ENCODE results near the gene LRFN3.

Gene LRFN3

DNA sequence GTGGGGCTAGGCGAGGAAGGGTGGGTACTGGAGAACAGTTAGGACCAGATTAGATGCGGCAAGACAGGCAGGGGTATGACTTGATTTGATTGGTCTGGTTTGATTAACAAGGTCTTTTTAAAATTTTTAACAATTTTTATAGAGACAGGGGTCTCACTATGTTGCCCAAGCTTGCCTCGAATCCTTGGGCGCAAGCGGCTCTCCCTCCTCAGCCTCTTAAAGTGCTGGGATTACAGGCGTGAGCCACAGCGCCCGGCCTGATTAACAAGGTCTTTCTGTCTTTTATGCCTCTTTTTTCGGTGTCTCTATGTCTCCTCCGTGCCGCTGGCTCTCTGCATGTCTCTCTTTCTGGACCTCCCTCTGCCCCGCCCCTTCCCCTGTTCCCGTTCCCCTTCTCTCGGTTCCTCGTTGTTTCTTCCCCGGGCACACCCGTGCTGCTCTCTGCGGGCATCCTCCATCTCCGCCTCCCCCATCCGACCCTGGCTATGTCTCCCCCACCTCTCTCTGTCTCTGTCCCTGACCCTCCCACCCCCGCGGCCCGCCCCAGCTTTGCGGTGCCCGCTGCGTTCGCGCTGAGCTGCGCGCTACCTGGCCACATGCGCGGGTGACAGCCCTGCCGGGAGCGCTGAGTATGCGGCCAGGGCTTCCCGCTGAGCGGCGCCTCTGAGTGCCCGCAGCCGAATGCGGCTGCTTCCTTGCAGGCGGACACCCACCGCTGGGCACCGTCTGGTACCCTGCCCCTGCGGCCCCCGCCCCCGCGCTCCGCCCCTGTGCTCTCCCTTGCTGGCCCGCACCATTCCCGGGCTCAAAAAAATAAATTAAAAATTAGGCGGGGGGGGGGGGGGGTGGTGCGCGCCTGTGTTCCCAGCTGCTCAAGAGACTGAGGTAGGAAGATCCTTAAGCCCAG is 50.7 kb downstream of the LRFN3 start:
- no peak overlapping the region for H3K27ac ChIP-seq
- peak overlapping the region; percentile 19 to 25 for H3K4me3 ChIP-seq
- DNase-seq, result peak in 1 of 2 donors; percentile 55
- TF ChIP-seq, protein P1, sequence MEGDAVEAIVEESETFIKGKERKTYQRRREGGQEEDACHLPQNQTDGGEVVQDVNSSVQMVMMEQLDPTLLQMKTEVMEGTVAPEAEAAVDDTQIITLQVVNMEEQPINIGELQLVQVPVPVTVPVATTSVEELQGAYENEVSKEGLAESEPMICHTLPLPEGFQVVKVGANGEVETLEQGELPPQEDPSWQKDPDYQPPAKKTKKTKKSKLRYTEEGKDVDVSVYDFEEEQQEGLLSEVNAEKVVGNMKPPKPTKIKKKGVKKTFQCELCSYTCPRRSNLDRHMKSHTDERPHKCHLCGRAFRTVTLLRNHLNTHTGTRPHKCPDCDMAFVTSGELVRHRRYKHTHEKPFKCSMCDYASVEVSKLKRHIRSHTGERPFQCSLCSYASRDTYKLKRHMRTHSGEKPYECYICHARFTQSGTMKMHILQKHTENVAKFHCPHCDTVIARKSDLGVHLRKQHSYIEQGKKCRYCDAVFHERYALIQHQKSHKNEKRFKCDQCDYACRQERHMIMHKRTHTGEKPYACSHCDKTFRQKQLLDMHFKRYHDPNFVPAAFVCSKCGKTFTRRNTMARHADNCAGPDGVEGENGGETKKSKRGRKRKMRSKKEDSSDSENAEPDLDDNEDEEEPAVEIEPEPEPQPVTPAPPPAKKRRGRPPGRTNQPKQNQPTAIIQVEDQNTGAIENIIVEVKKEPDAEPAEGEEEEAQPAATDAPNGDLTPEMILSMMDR (IDR thresholded peaks at IDR 0.05), result no peak
- peaks cover 0 to 66% of the 10 kb centered on the region in 2 donors for H3K27me3 ChIP-seq
- H3K4me1 ChIP-seq, result peaks cover 0 to 10% (median 4%) of the 10 kb centered on the region in 4 donors
- H3K36me3 ChIP-seq, result no peaks in the 10 kb centered on the region
- H3K9me3 ChIP-seq, result no peaks in the 10 kb centered on the region
- intact Hi-C loops (cut with DNase I; ENCODE audit: low total_unique reads), result no loop called here

DNA sequence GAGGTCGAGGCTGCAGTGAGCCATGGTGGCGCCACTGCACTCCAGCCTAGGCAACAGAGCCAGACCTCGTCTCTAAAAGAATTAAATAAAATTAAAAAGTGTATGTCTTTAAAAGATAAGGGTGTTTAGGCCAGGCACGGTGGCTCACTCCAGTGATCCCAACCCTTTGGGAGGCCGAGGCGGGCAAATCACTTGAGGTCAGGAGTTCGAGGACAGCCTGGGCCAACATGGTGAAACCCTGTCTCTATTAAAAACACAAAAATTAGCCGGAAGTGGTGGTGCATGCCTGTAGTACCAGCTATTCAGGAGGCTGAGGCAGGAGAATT is 51.4 kb downstream of the LRFN3 start:
- peaks cover 0 to 63% of the 10 kb centered on the region in 2 donors for H3K27me3 ChIP-seq
- intact Hi-C loops (cut with DNase I; ENCODE audit: low total_unique reads), result no loop called here
- no peak overlapping the region for H3K27ac ChIP-seq
- peaks cover 0 to 10% (median 4%) of the 10 kb centered on the region in 4 donors for H3K4me1 ChIP-seq
- DNase-seq, result no peak
- no peaks in the 10 kb centered on the region for H3K9me3 ChIP-seq
- H3K36me3 ChIP-seq, result no peaks in the 10 kb centered on the region
- TF ChIP-seq, protein P1 (IDR thresholded peaks at IDR 0.05), result no peak
- H3K4me3 ChIP-seq, result no peak overlapping the region

- no peaks in the 10 kb centered on the region for H3K36me3 ChIP-seq
- peaks cover 0 to 11% (median 5%) of the 10 kb centered on the region in 4 donors for H3K4me1 ChIP-seq
- TF ChIP-seq, protein P1 (IDR thresholded peaks at IDR 0.05), result no peak
- intact Hi-C loops (cut with DNase I; ENCODE audit: low total_unique reads), result no loop called here
- peaks cover 0 to 53% of the 10 kb centered on the region in 2 donors for H3K27me3 ChIP-seq
- no peak for DNase-seq
- H3K27ac ChIP-seq, result no peak overlapping the region
- no peak overlapping the region for H3K4me3 ChIP-seq
- no peaks in the 10 kb centered on the region for H3K9me3 ChIP-seq
Measured at GRCh38 chr19:35988824-35989223, 52.6 kb downstream of the LRFN3 start.

DNA sequence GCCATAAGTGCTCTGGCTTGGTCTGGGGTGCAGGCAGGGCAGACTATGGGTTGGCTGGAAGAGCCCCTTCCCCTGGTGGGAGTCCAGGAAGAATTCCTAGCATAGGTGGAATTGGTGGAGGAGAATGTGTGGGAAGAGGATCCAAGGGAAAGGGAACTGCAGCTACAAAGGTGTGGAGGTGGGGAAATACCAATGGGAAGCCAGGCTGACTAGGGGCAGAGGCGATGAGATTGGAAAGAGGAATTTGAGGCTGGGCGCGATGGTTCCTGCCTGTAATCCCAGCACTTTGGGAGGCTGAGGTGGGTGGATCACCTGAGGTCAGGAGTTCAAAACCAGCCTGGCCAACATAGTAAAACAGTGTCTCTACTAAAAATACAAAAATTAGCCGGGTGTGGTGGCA is 54.0 kb downstream of the LRFN3 start:
- Histone ChIP-seq H3K27me3 (peaks cover 0 to 40% of the 10 kb centered on the region in 2 donors), H3K36me3 (no peaks in the 10 kb centered on the region), H3K27ac (no peak overlapping the region), H3K4me3 (no peak overlapping the region), H3K4me1 (peaks cover 0 to 18% (median 11%) of the 10 kb centered on the region in 4 donors), H3K9me3 (no peaks in the 10 kb centered on the region)
- no peak for DNase-seq
- intact Hi-C loops (cut with DNase I; ENCODE audit: low total_unique reads), result loop anchor here (10.0 kb wide), 1 partner anchor 165 kb away; the partner anchor contains the start of gene COX7A1
- TF ChIP-seq, protein P1 (IDR thresholded peaks at IDR 0.05), result no peak

- TF ChIP-seq, protein P1 (IDR thresholded peaks at IDR 0.05), result no peak
- no peak for DNase-seq
- intact Hi-C loops (cut with DNase I; ENCODE audit: low total_unique reads), result loop anchor here (10.0 kb wide), 1 partner anchor 164 kb away; the partner anchor contains the start of gene COX7A1
Measured at GRCh38 chr19:35990771-35991730, 54.9 kb downstream of the LRFN3 start.

More at GRCh38 chr19:35990771-35991730, 54.9 kb downstream of the LRFN3 start:
- H3K36me3 ChIP-seq, result no peaks in the 10 kb centered on the region
- H3K27ac ChIP-seq, result no peak overlapping the region
- peaks cover 0 to 32% of the 10 kb centered on the region in 2 donors for H3K27me3 ChIP-seq
- H3K9me3 ChIP-seq, result no peaks in the 10 kb centered on the region
- peaks cover 0 to 26% (median 18%) of the 10 kb centered on the region in 4 donors for H3K4me1 ChIP-seq
- H3K4me3 ChIP-seq, result no peak overlapping the region
